ENCODE results near the gene KIAA1549. TPM values are rescaled to one million over a fixed set of nuclear protein-coding genes. Genes with fewer than 3 reads are reported as not detected.

KIAA1549 gene
- total RNA-seq, 1 experiment from 2014 or later, result 18.7 TPM

GRCh38 chr7:138954545-138955475, 26.4 kb downstream of the KIAA1549 start (continued):
- TF ChIP-seq ZNF263 (CRISPR knock-in tag; IDR thresholded peaks at IDR 0.05; ENCODE audit: low read depth), result no peak
- no peak for TF ChIP-seq FOXP4 (CRISPR knock-in tag; IDR thresholded peaks at IDR 0.05)
- no peak for TF ChIP-seq JAZF1 (CRISPR knock-in tag; IDR thresholded peaks at IDR 0.05)
- TF ChIP-seq ZNF121 (CRISPR knock-in tag; IDR thresholded peaks at IDR 0.05), result no peak
- TF ChIP-seq EMX1 (CRISPR knock-in tag; IDR thresholded peaks at IDR 0.05), result no peak
- no peak for TF ChIP-seq SOX15 (CRISPR knock-in tag; IDR thresholded peaks at IDR 0.05)

- H3K4me3 Mint-ChIP-seq, result no peak overlapping the region
- no peak overlapping the region for H3K27ac Mint-ChIP-seq
- ChIA-PET CTCF (no interaction called here), POLR2A (no interaction called here)
- TF ChIP-seq ZNF121 (CRISPR knock-in tag; IDR thresholded peaks at IDR 0.05), result no peak
- TF ChIP-seq NFE2L1 (CRISPR knock-in tag; IDR thresholded peaks at IDR 0.05), result no peak
- TF ChIP-seq GABPB1 (CRISPR knock-in tag; IDR thresholded peaks at IDR 0.05), result no peak
- no peak for TF ChIP-seq ATF1 (CRISPR knock-in tag; IDR thresholded peaks at IDR 0.05)
- no peak for TF ChIP-seq E2F4 (CRISPR knock-in tag; IDR thresholded peaks at IDR 0.05; ENCODE audit: borderline replicate concordance, low read depth)
- TF ChIP-seq ZNF423 (CRISPR knock-in tag; IDR thresholded peaks at IDR 0.05), result no peak
- no peak for TF ChIP-seq PRDM15 (CRISPR knock-in tag; IDR thresholded peaks at IDR 0.05)
- no peak for TF ChIP-seq ARID4B (CRISPR knock-in tag; IDR thresholded peaks at IDR 0.05; ENCODE audit: borderline replicate concordance)
- no peak for TF ChIP-seq ZNF232 (CRISPR knock-in tag; IDR thresholded peaks at IDR 0.05)
- TF ChIP-seq GRHL2 (CRISPR knock-in tag; IDR thresholded peaks at IDR 0.05; ENCODE audit: insufficient replicate concordance, severe bottlenecking), result no peak
- no peak for DNase-seq (ENCODE audit: low spot score)
- H3K4me1 Mint-ChIP-seq, result peaks cover 21% of the 10 kb centered on the region
- ATAC-seq, result no peak
- no peaks in the 10 kb centered on the region for H3K36me3 Mint-ChIP-seq
- no peaks in the 10 kb centered on the region for H3K27me3 Mint-ChIP-seq (ENCODE audit: low read depth)
- H3K9me3 Mint-ChIP-seq, result no peaks in the 10 kb centered on the region
These were observed 28.4 kb downstream of the KIAA1549 start for GRCh38 chr7:138952791-138953190.

Data from WTC11 (cell line).